ENCODE data around the gene XRCC4. TPM values are rescaled to one million over a fixed set of nuclear protein-coding genes. Genes with fewer than 3 reads are reported as not detected.

The XRCC4 gene
- total RNA-seq, 1 experiment from 2014 or later, result 13.8 TPM

DNA sequence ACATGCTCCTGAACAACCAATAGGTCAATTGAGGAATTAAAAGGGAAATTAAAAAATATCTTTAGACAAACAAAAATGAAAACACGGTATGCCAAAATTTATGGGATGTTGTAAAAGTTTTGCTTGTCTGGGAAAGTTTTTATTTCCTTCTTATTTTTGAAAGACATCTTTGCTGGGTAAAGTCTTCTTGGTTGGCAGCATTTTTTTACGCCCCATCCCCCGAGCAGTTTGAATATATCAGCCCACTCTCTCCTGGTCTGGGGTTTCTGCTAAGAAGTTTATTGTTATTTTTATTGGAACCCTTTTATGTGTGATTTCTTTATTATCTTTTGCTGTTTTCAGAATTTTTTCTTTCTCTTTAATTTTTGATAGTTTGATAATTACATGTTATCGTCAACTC, 16.3 kb downstream of the XRCC4 start:
- Histone ChIP-seq H3K9me3 (ENCODE audit: low read length) (no peaks in the 10 kb centered on the region), H3F3A (ENCODE audit: low read length, unreplicated experiment) (no peaks in the 10 kb centered on the region), H3K4me1 (ENCODE audit: insufficient read depth, low read length) (peaks cover 38% of the 10 kb centered on the region), H3K27ac (ENCODE audit: low read length) (no peak overlapping the region), H3K4me2 (ENCODE audit: low read length) (no peak overlapping the region), H3K9me2 (replicated peaks; ENCODE audit: low read length) (no peaks in the 10 kb centered on the region), H3K27me3 (ENCODE audit: low read length) (no peaks in the 10 kb centered on the region), H3K79me2 (ENCODE audit: low read length) (no peaks in the 10 kb centered on the region), H3K4me3 (ENCODE audit: low read length) (no peak overlapping the region), H3K9ac (ENCODE audit: low read length) (no peak overlapping the region), H4K20me1 (ENCODE audit: low read length) (no peaks in the 10 kb centered on the region), H3K36me3 (ENCODE audit: low read depth, low read length) (no peaks in the 10 kb centered on the region), H2AFZ (ENCODE audit: low read length) (no peak overlapping the region)
- ATAC-seq, result no peak
- CTCF ChIA-PET, result no interaction called here
- intact Hi-C loops (cut with micrococcal nuclease), result loop anchor here (10.0 kb wide), 3 partner anchors 151 to 739 kb away; no protein-coding TSS in a partner anchor
- no TSS peak for BruUV-seq (replicated peaks)
- no peak for TF ChIP-seq CTCF (conservative IDR thresholded peaks at IDR 0.05; ENCODE audit: low read depth, low read length)
- no peak for TF ChIP-seq EZH2 (IDR thresholded peaks at IDR 0.05; ENCODE audit: low read length, unreplicated experiment)
- TF ChIP-seq EZH2phosphoT487 (IDR thresholded peaks at IDR 0.05; ENCODE audit: borderline replicate concordance, low read length), result no peak
- no peak for DNase-seq
- POLR2A ChIA-PET (ENCODE audit: unreplicated experiment), result interaction anchor here (0.6 kb wide), 1 partner anchor 460 kb away, joined by 3 read pairs; no protein-coding TSS in a partner anchor

DNA sequence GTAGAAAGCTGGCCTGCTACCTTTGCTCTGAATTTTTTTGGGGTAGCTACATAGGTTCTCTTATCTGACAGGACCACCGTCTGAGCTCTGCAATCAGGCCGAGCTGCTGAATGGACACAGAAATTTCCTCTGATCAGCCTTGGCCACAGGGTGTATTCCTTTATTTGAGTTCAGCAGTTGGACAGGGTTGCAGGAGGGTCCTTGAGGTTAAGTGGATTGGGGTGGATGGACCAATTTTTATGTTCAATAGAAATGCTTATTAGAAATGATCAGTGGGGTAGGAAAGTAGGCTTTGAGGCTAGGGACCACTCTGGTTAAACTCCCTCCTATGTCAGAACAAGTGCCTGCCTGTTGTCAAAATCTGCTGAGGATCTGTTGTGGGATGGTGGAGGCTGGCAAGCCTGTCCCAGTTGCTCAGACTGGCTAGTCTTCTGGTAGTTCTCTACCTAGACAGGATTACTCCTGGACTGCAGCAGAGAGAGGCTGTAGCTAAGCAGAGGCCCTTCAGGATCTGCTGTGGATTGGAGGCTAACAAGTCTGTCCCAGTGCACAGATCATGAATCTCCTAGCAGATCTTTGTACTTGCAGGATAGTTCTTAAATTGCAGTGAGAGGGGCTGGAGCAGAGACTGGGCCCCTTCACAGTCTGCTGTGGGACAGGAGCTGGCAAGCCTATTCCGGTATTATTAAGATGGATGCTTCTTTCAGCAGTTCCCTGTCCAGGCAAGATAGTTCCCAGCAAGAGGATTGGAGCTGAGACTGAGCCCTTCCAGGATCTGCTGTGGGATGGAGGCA, 18.0 kb downstream of the XRCC4 start:
- peak overlapping the region; percentile 38 for H3K27ac ChIP-seq (ENCODE audit: low read length)
- H2AFZ ChIP-seq (ENCODE audit: low read length), result 0 out of 2 replicates have a peak overlapping the region, but pooled peaks have one; percentile 29
- DNase-seq (no peak), ATAC-seq (peak; percentile 18)
- no peaks in the 10 kb centered on the region for H3K79me2 ChIP-seq (ENCODE audit: low read length)
- no peaks in the 10 kb centered on the region for H4K20me1 ChIP-seq (ENCODE audit: low read length)
- H3K27me3 ChIP-seq (ENCODE audit: low read length), result no peaks in the 10 kb centered on the region
- BruUV-seq (replicated peaks), result no TSS peak
- H3K4me3 ChIP-seq (ENCODE audit: low read length), result no peak overlapping the region
- peak overlapping the region; percentile 55 for H3K4me2 ChIP-seq (ENCODE audit: low read length)
- peaks cover 39% of the 10 kb centered on the region for H3K4me1 ChIP-seq (ENCODE audit: insufficient read depth, low read length)
- intact Hi-C loops (cut with micrococcal nuclease), result loop anchor here (5.0 to 10.0 kb wide), 5 partner anchors 149 to 741 kb away; partner anchors contain the start of gene VCAN
- H3F3A ChIP-seq (ENCODE audit: low read length, unreplicated experiment), result no peaks in the 10 kb centered on the region
- H3K9me3 ChIP-seq (ENCODE audit: low read length), result no peaks in the 10 kb centered on the region
- H3K9me2 ChIP-seq (replicated peaks; ENCODE audit: low read length), result no peaks in the 10 kb centered on the region
- no peak for TF ChIP-seq EZH2 (IDR thresholded peaks at IDR 0.05; ENCODE audit: low read length, unreplicated experiment)
- no peak for TF ChIP-seq EZH2phosphoT487 (IDR thresholded peaks at IDR 0.05; ENCODE audit: borderline replicate concordance, low read length)
- no peak for TF ChIP-seq CTCF (conservative IDR thresholded peaks at IDR 0.05; ENCODE audit: low read depth, low read length)
- ChIA-PET CTCF (no interaction called here), POLR2A (ENCODE audit: unreplicated experiment) (no interaction called here)
- no peaks in the 10 kb centered on the region for H3K36me3 ChIP-seq (ENCODE audit: low read depth, low read length)
- H3K9ac ChIP-seq (ENCODE audit: low read length), result no peak overlapping the region
